ENCODE measurements around the gene VAMP5. TPM values are rescaled to one million over a fixed set of nuclear protein-coding genes. Genes with fewer than 3 reads are reported as not detected.

Gene VAMP5
- total RNA-seq, 2 experiments from 2014 or later: 24.4 to 25.7 TPM

DNA sequence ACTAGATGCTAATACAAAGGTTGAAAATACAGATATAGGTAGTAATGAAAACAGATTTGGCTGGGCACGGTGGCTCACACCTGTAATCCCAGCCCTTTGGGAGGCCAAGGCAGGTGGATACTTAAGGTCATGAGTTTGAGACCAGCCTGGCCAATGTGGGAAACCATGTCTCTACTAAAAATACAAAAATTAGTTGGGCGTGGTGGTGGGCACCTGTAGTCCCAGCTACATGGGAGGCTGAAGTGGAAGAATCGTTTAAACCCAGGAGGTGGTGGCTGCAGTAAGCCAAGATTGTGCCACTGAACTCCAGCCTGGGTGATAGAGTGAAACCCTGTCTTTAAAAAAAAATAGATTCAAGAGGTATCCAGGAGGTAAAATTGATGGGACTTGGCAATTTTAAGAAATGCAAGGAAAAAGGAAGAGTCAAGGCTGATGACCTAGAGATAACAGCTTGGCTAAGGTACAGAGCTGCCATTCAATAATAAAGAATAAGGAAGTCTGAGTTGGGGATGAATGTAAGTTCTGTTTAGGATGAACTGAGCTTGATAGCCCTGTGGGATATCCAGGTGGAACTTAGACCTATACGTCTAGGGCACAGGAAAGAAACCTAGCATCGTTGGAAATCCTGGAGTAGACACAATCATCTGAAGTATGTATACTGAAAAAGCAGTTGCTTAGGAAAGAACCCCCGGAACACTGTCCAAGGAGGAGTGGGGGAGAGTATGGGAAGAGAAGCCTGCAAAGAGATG, 36.2 kb upstream of the VAMP5 start:
- CTCF ChIA-PET: interaction anchor here (0.5 to 13.6 kb wide), 5 partner anchors 45 to 157 kb away, joined by 3 to 99 read pairs (median 3); partner anchors contain the start of gene SH2D6

GRCh38 chr2:85548608-85548900, 35.7 kb upstream of the VAMP5 start:
- POLR2A ChIA-PET: interaction anchor here (0.6 to 2.1 kb wide), 7 partner anchors 9 to 157 kb away, joined by 3 to 17 read pairs (median 3); partner anchors contain the start of genes GGCX and MAT2A
- CTCF ChIA-PET: interaction anchor here (0.8 to 13.6 kb wide), 6 partner anchors 10 to 158 kb away, joined by 3 to 99 read pairs (median 3); partner anchors contain the start of genes MAT2A and SH2D6

More for the DNA sequence above, 36.2 kb upstream of the VAMP5 start:
- POLR2A ChIA-PET: interaction anchor here (0.6 to 2.1 kb wide), 7 partner anchors 9 to 156 kb away, joined by 3 to 17 read pairs (median 3); partner anchors contain the start of genes GGCX and MAT2A

GRCh38 chr2:85549095-85549494, 35.1 kb upstream of the VAMP5 start:
- POLR2A ChIA-PET: interaction anchor here (0.6 to 2.1 kb wide), 7 partner anchors 10 to 157 kb away, joined by 3 to 17 read pairs (median 3); partner anchors contain the start of genes GGCX and MAT2A

DNA sequence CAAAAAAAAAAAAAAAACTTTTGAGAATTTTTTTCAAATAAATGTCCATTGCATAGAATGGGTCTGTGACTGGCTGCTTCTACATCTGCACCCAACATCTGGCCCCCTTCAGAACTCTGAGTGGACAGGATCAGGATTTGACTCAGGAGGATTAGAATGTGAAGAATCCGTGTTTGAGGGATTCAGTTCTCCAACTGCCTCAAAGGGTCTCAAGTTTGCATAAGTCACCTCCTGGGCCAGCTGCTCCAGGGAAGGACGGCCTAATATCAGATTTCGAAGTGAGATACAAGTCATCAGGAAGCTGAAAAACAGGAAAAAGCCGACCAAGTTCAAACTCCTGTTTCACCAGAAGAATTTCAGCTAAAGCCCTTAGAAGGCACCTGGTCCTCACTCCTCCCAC, 34.4 kb upstream of the VAMP5 start:
- CTCF ChIA-PET: interaction anchor here (0.7 to 13.6 kb wide), 5 partner anchors 10 to 159 kb away, joined by 3 to 99 read pairs (median 5); partner anchors contain the start of genes GGCX and SH2D6
- POLR2A ChIA-PET: interaction anchor here (0.6 to 2.1 kb wide), 2 partner anchors 10 to 16 kb away, joined by 3 to 17 read pairs; partner anchors contain the start of gene MAT2A

More at GRCh38 chr2:85549095-85549494, 35.1 kb upstream of the VAMP5 start:
- CTCF ChIA-PET: interaction anchor here (0.7 to 13.6 kb wide), 8 partner anchors 10 to 159 kb away, joined by 3 to 99 read pairs (median 3); partner anchors contain the start of genes MAT2A and SH2D6

GRCh38 chr2:85550486-85550885, 33.7 kb upstream of the VAMP5 start:
- ChIA-PET POLR2A (interaction anchor here (0.6 to 2.4 kb wide), 3 partner anchors 10 to 131 kb away, joined by 3 to 9 read pairs (median 3); partner anchors contain the start of gene SH2D6), CTCF (interaction anchor here (0.6 to 13.6 kb wide), 7 partner anchors 10 to 160 kb away, joined by 3 to 99 read pairs (median 4); partner anchors contain the start of genes GGCX and SH2D6)

DNA sequence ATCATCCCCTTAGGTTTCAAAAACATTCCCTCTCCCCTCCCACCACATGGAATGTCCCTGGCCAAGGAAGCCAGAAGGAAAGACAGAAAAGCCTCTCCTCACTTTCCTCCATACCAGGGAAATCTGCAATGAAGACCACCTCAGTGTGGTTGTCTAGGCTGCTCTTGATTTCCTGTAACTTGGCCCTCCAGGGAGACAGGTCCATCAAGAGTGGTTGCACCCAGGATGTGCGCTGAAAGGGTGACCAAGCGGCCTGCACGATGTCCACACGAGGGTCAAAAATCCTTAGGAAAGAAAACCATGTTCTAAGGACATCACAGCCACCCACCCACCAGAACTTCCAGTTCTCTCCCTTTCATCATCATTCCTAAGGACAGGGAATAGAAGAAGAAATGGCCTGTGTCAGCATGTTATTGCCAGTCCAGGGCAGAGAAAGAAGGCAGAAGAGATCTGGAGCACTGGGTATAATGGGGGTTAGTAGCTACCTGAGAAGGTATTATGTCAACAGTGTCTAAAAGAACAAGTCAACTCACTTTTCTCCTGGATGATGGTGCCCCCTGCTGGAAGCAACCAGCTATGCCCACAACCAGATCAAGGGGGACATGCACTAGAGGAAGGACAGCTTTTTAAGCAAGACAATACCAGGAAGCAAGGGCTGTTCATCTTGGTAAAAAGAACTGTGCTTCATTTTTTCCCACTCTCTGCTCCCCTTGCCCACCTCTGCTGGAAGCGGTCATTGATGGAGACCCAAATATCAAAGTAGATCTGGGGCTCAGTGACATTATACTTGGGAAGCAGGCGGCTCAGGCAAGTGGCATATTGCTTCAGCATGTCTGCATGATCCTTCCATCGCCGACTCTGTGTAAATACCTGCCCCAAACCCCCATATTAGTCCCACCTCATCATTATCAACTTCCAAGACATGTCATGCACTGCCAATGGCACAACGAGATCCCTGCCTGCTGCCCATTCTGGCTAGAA, 32.2 kb upstream of the VAMP5 start:
- ChIA-PET CTCF (interaction anchor here (0.6 to 13.6 kb wide), 19 partner anchors 8 to 223 kb away, joined by 3 to 99 read pairs (median 4); partner anchors contain the start of genes GGCX, RNF181 and SH2D6), POLR2A (interaction anchor here (0.6 to 2.4 kb wide), 7 partner anchors 9 to 163 kb away, joined by 3 to 9 read pairs (median 3); partner anchors contain the start of genes MAT2A and SH2D6)

GRCh38 chr2:85553184-85553583, 31.0 kb upstream of the VAMP5 start:
- CTCF ChIA-PET: interaction anchor here (0.7 to 13.6 kb wide), 3 partner anchors 39 to 133 kb away, joined by 3 to 99 read pairs (median 4); partner anchors contain the start of gene SH2D6
- POLR2A ChIA-PET: interaction anchor here (0.5 to 2.4 kb wide), 2 partner anchors 9 to 14 kb away, joined by 5 to 9 read pairs; partner anchors contain the start of gene MAT2A

GRCh38 chr2:85554980-85555612, 29.1 kb upstream of the VAMP5 start:
- ChIA-PET CTCF (interaction anchor here (13.6 kb wide), 1 partner anchor 135 kb away, joined by 99 read pairs; the partner anchor contains the start of gene SH2D6), POLR2A (no interaction called here)

DNA sequence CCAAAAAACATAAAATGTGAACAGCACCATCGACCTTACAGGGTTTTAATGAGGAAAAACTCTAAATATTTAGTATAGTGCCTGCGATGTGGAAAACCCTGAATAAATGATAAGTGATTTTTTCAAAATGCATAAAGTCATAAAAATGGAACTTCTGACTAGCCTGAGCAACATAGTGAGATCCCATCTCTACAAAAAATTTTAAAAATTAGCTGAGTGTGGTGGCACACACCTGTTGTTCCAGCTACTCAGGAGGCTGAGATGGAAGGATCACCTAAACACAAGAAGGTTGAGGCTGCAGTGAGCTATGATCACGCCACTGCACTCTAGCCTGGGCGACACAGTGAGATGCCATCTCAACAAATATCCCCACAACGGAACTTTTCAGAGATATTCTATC, 27.1 kb upstream of the VAMP5 start:
- ChIA-PET CTCF (no interaction called here), POLR2A (interaction anchor here (1.3 to 1.6 kb wide), 2 partner anchors 18 to 38 kb away, joined by 5 read pairs; partner anchors contain the start of genes MAT2A and RNF181)

- ChIA-PET CTCF (no interaction called here), POLR2A (no interaction called here)
Observed at GRCh38 chr2:85558160-85558559, 26.1 kb upstream of the VAMP5 start.

DNA sequence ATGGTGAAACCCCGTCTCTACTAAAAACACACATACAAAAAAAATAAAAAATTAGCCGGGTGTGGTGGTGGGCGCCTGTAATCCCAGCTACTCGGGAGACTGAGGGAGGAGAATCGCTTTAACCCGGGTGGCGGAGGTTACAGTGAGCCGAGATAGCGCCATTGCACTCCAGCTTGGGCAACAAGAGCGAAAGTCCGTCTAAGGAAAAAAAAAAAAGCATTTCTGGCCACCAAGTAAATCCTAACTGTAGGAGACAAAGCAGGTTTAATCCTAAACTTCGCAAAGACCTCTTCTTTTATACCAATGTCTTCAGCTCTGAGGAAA, 23.9 kb upstream of the VAMP5 start:
- CTCF ChIA-PET: interaction anchor here (0.7 to 3.3 kb wide), 4 partner anchors 9 to 22 kb away, joined by 3 to 15 read pairs (median 3); no protein-coding TSS in a partner anchor
- POLR2A ChIA-PET: interaction anchor here (0.7 to 2.4 kb wide), 6 partner anchors 8 to 122 kb away, joined by 3 to 14 read pairs (median 5); partner anchors contain the start of genes C2orf68 and MAT2A

- ChIA-PET CTCF (interaction anchor here (0.7 to 3.3 kb wide), 5 partner anchors 10 to 23 kb away, joined by 3 to 15 read pairs (median 3); partner anchors contain the start of gene VAMP5), POLR2A (interaction anchor here (0.6 to 2.4 kb wide), 9 partner anchors 9 to 122 kb away, joined by 3 to 14 read pairs (median 4); partner anchors contain the start of genes C2orf68 and MAT2A)
Observed at GRCh38 chr2:85560812-85561279, 23.4 kb upstream of the VAMP5 start.

GRCh38 chr2:85561280-85562212, 22.7 kb upstream of the VAMP5 start, which contains the start of gene GGCX:
GGCX (minus strand) TSS chr2:85561493; CDS start chr2:85561428, 65 bp downstream.
- CTCF ChIA-PET: interaction anchor here (0.6 to 3.3 kb wide), 8 partner anchors 10 to 124 kb away, joined by 3 to 15 read pairs (median 3); partner anchors contain the start of gene VAMP5
- POLR2A ChIA-PET: interaction anchor here (0.5 to 2.4 kb wide), 18 partner anchors 9 to 235 kb away, joined by 3 to 14 read pairs (median 4); partner anchors contain the start of genes C2orf68 and MAT2A

DNA sequence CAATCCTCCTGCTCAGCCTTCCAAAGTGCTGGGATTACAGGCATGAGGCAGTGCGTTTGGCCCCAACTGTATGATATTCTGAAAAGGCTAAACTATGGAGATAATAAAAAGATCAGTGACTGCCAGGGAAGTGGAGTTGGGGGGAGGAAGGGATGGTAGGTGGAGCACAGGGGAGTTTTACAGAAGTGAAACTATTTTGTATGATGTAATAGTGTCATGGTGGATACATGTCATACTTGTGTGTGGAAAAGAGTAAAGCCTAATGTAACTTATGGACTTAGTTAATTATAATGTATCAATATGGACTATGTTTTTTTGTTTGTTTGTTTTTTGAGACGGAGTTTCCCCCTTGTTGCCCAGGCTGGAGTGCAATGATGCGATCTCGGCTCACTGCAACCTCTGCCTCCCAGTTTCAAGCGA, 20.1 kb upstream of the VAMP5 start:
- ChIA-PET CTCF (no interaction called here), POLR2A (interaction anchor here (0.5 kb wide), 1 partner anchor 21 kb away, joined by 3 read pairs; no protein-coding TSS in a partner anchor)

DNA sequence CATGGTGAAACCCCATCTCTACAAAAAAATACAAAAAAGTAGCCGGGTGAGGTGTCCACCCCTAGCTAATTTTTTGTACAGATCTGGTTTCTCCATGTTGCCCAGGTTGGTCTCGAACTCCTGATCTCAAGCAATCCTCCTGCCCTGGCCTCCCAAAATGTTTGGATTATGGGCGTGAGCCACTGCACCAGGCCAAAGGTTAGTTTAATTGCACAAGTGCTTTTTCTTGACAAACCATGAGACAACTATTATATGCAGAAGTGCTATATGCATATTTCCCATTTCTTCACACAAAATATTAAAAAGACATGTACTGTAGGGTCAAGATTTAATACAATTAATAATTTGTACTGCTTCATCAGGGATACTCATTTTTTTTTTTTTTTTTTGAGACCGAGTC, 18.0 kb upstream of the VAMP5 start:
- ChIA-PET CTCF (no interaction called here), POLR2A (interaction anchor here (0.7 kb wide), 1 partner anchor 1018 kb away, joined by 6 read pairs; no protein-coding TSS in a partner anchor)

DNA sequence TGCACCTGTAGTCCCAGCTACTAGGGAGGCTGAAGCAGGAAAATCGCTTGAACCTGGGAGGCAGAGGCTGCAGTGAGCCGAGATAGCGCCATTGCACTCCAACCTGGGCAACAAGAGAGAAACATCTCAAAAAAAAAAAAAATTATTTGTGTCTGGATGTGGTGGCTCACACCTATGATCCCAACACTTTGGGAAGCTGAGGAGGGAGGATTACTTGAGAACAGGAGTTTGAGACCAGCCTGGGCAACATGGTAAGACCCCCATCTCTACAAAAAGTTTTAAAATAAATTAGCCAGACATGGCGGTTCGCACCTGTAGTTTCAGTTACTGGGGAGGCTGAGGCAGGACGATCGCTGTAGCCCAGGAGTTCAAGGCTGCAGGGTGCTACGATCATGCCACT, 8.5 kb upstream of the VAMP5 start:
- ChIA-PET CTCF (interaction anchor here (1.6 kb wide), 1 partner anchor 20 kb away, joined by 3 read pairs; the partner anchor contains the start of gene RNF181), POLR2A (interaction anchor here (0.6 kb wide), 2 partner anchors 14 to 26 kb away, joined by 3 to 5 read pairs; no protein-coding TSS in a partner anchor)

All from activated CD8-positive, alpha-beta memory T cell treated with anti-CD3 and anti-CD28 coated beads for 36 hours (primary cell).